NCI-H345 treated with DMSO at 0.1 percent for 48 hours (cell line): ENCODE measurements around the gene EFHC1.

Experiments
- DNase-seq: peaks from one replicate; lab custom pipeline; 2025; ENCODE audit not compliant: unreplicated experiment; lab: John Stamatoyannopoulos, UW

Gene EFHC1

GRCh38 chr6:52551483-52552277, 131.5 kb downstream of the EFHC1 start:
- DNase-seq: peak; percentile 95

- DNase-seq: no peak
Observed at GRCh38 chr6:52552278-52552643, 132.1 kb downstream of the EFHC1 start.

- DNase-seq: no peak
Observed at GRCh38 chr6:52553158-52553557, 133.0 kb downstream of the EFHC1 start.

- no peak for DNase-seq
Observed at GRCh38 chr6:52553719-52554118, 133.6 kb downstream of the EFHC1 start.

GRCh38 chr6:52554684-52555280, 134.6 kb downstream of the EFHC1 start:
- DNase-seq: no peak

- no peak for DNase-seq
Observed at GRCh38 chr6:52555518-52556233, 135.5 kb downstream of the EFHC1 start.

- no peak for DNase-seq
Observed at GRCh38 chr6:52557389-52558265, 137.5 kb downstream of the EFHC1 start.

- DNase-seq: no peak
Observed at GRCh38 chr6:52558266-52559000, 138.3 kb downstream of the EFHC1 start.

GRCh38 chr6:52560462-52560861, 140.3 kb downstream of the EFHC1 start:
- no peak for DNase-seq

GRCh38 chr6:52562911-52563310, 142.8 kb downstream of the EFHC1 start:
- DNase-seq: no peak

GRCh38 chr6:52564856-52565255, 144.7 kb downstream of the EFHC1 start:
- no peak for DNase-seq

GRCh38 chr6:52566201-52566600, 146.1 kb downstream of the EFHC1 start:
- no peak for DNase-seq

- DNase-seq: no peak
Observed at GRCh38 chr6:52566853-52567279, 146.7 kb downstream of the EFHC1 start.

- no peak for DNase-seq
Observed at GRCh38 chr6:52568320-52568719, 148.2 kb downstream of the EFHC1 start.

GRCh38 chr6:52570291-52570700, 150.2 kb downstream of the EFHC1 start:
- DNase-seq: no peak

GRCh38 chr6:52571099-52571755, 151.1 kb downstream of the EFHC1 start:
- no peak for DNase-seq

GRCh38 chr6:52572536-52572935, 152.4 kb downstream of the EFHC1 start:
- DNase-seq: no peak

- no peak for DNase-seq
Observed at GRCh38 chr6:52573295-52573694, 153.2 kb downstream of the EFHC1 start.
